Activated naive CD8-positive, alpha-beta T cell treated with anti-CD3 and anti-CD28 coated beads for 36 hours (primary cell): ENCODE results near the gene PRKACB. TPM values are rescaled to one million over a fixed set of nuclear protein-coding genes. Genes with fewer than 3 reads are reported as not detected.
A peak's percentile ranks its signal among the peaks of the same experiment; 100 is the strongest.

Experiments used
- DNase-seq: peaks from one replicate; pipeline ENCODE4 v3.0.0; 2021
- H3K27ac Mint-ChIP-seq: one replicate; pipeline ENCODE4 v1.8.0; 2022; ENCODE audit warnings: mild to moderate bottlenecking, moderate library complexity, mixed read lengths
- H3K27me3 Mint-ChIP-seq: one replicate; pipeline ENCODE4 v1.8.0; 2022; ENCODE audit warnings: mild to moderate bottlenecking, mixed read lengths
- H3K36me3 Mint-ChIP-seq: one replicate; pipeline ENCODE4 v1.8.0; 2021; ENCODE audit warnings: mild to moderate bottlenecking, mixed read lengths
- H3K4me1 Mint-ChIP-seq: one replicate; pipeline ENCODE4 v1.8.0; 2021; ENCODE audit warnings: mixed read lengths
- H3K4me3 Mint-ChIP-seq: one replicate; pipeline ENCODE4 v1.8.0; 2022; ENCODE audit warnings: mild to moderate bottlenecking, moderate library complexity, mixed read lengths
- H3K9me3 Mint-ChIP-seq: one replicate; pipeline ENCODE4 v1.8.0; 2022; ENCODE audit warnings: mixed read lengths
- total RNA-seq, 2 experiments: library from RNA; stranded (reverse); gene quantifications; one replicate each; pipeline ENCODE4 v1.2.3, GENCODE V29; 2021

The PRKACB gene
- total RNA-seq, 2 experiments from 2014 or later, result 43.2 to 49.7 TPM

GRCh38 chr1:84260852-84261518, 116.9 kb downstream of the PRKACB start:
- no peak for DNase-seq
- Mint-ChIP-seq H3K27ac (no peak overlapping the region), H3K36me3 (no peaks in the 10 kb centered on the region), H3K27me3 (no peaks in the 10 kb centered on the region), H3K4me3 (no peak overlapping the region), H3K9me3 (no peaks in the 10 kb centered on the region), H3K4me1 (no peaks in the 10 kb centered on the region)

- no peak for DNase-seq
Observed at GRCh38 chr1:84264961-84265360, 120.9 kb downstream of the PRKACB start.

GRCh38 chr1:84265867-84266266, 121.8 kb downstream of the PRKACB start:
- no peak for DNase-seq
- H3K27me3 Mint-ChIP-seq, result no peaks in the 10 kb centered on the region
- no peaks in the 10 kb centered on the region for H3K4me1 Mint-ChIP-seq
- no peaks in the 10 kb centered on the region for H3K36me3 Mint-ChIP-seq
- H3K27ac Mint-ChIP-seq, result no peak overlapping the region
- H3K4me3 Mint-ChIP-seq, result no peak overlapping the region
- no peaks in the 10 kb centered on the region for H3K9me3 Mint-ChIP-seq

More at GRCh38 chr1:84264961-84265360, 120.9 kb downstream of the PRKACB start:
- Mint-ChIP-seq H3K4me1 (no peaks in the 10 kb centered on the region), H3K36me3 (no peaks in the 10 kb centered on the region), H3K4me3 (no peak overlapping the region), H3K27ac (no peak overlapping the region), H3K9me3 (no peaks in the 10 kb centered on the region), H3K27me3 (no peaks in the 10 kb centered on the region)

GRCh38 chr1:84266748-84267147, 122.7 kb downstream of the PRKACB start:
- Mint-ChIP-seq H3K4me3 (no peak overlapping the region), H3K4me1 (peaks cover 6% of the 10 kb centered on the region), H3K27ac (no peak overlapping the region), H3K36me3 (no peaks in the 10 kb centered on the region), H3K9me3 (no peaks in the 10 kb centered on the region), H3K27me3 (no peaks in the 10 kb centered on the region)
- no peak for DNase-seq

GRCh38 chr1:84267476-84267875, 123.4 kb downstream of the PRKACB start:
- DNase-seq, result no peak
- H3K27me3 Mint-ChIP-seq, result no peaks in the 10 kb centered on the region
- peaks cover 6% of the 10 kb centered on the region for H3K4me1 Mint-ChIP-seq
- no peak overlapping the region for H3K27ac Mint-ChIP-seq
- no peak overlapping the region for H3K4me3 Mint-ChIP-seq
- H3K9me3 Mint-ChIP-seq, result no peaks in the 10 kb centered on the region
- no peaks in the 10 kb centered on the region for H3K36me3 Mint-ChIP-seq

GRCh38 chr1:84268346-84268745, 124.3 kb downstream of the PRKACB start:
- no peak overlapping the region for H3K27ac Mint-ChIP-seq
- no peak overlapping the region for H3K4me3 Mint-ChIP-seq
- no peaks in the 10 kb centered on the region for H3K27me3 Mint-ChIP-seq

GRCh38 chr1:84269306-84269705, 125.2 kb downstream of the PRKACB start:
- H3K9me3 Mint-ChIP-seq, result peaks cover 3% of the 10 kb centered on the region
- no peaks in the 10 kb centered on the region for H3K36me3 Mint-ChIP-seq
- H3K4me1 Mint-ChIP-seq, result peaks cover 6% of the 10 kb centered on the region
- H3K27ac Mint-ChIP-seq, result no peak overlapping the region
- no peaks in the 10 kb centered on the region for H3K27me3 Mint-ChIP-seq
- no peak for DNase-seq
- H3K4me3 Mint-ChIP-seq, result no peak overlapping the region

More at GRCh38 chr1:84268346-84268745, 124.3 kb downstream of the PRKACB start:
- H3K36me3 Mint-ChIP-seq, result no peaks in the 10 kb centered on the region
- no peak for DNase-seq
- H3K4me1 Mint-ChIP-seq, result peaks cover 6% of the 10 kb centered on the region
- peaks cover 3% of the 10 kb centered on the region for H3K9me3 Mint-ChIP-seq

- peaks cover 3% of the 10 kb centered on the region for H3K9me3 Mint-ChIP-seq
- no peaks in the 10 kb centered on the region for H3K36me3 Mint-ChIP-seq
- H3K4me1 Mint-ChIP-seq, result peaks cover 6% of the 10 kb centered on the region
- H3K4me3 Mint-ChIP-seq, result peak overlapping the region; percentile 1
- DNase-seq, result no peak
- H3K27me3 Mint-ChIP-seq, result no peaks in the 10 kb centered on the region
- H3K27ac Mint-ChIP-seq, result peak overlapping the region; percentile 6
Observed at GRCh38 chr1:84271441-84272151, 127.5 kb downstream of the PRKACB start.

- no peak for DNase-seq
- Mint-ChIP-seq H3K9me3 (peaks cover 3% of the 10 kb centered on the region), H3K27ac (no peak overlapping the region), H3K36me3 (no peaks in the 10 kb centered on the region), H3K4me3 (no peak overlapping the region), H3K27me3 (no peaks in the 10 kb centered on the region), H3K4me1 (peaks cover 6% of the 10 kb centered on the region)
Observed at GRCh38 chr1:84272401-84272800, 128.3 kb downstream of the PRKACB start.

- no peaks in the 10 kb centered on the region for H3K27me3 Mint-ChIP-seq
- no peak for DNase-seq
- peaks cover 3% of the 10 kb centered on the region for H3K9me3 Mint-ChIP-seq
- no peaks in the 10 kb centered on the region for H3K36me3 Mint-ChIP-seq
- no peak overlapping the region for H3K4me3 Mint-ChIP-seq
- no peak overlapping the region for H3K27ac Mint-ChIP-seq
- H3K4me1 Mint-ChIP-seq, result peaks cover 4% of the 10 kb centered on the region
Observed at GRCh38 chr1:84277343-84278059, 133.4 kb downstream of the PRKACB start.

- Mint-ChIP-seq H3K27ac (no peak overlapping the region), H3K4me1 (peaks cover 4% of the 10 kb centered on the region), H3K36me3 (no peaks in the 10 kb centered on the region), H3K27me3 (no peaks in the 10 kb centered on the region), H3K4me3 (no peak overlapping the region), H3K9me3 (no peaks in the 10 kb centered on the region)
- DNase-seq, result no peak
Observed at GRCh38 chr1:84278905-84279304, 134.8 kb downstream of the PRKACB start.

GRCh38 chr1:84280912-84281311, 136.8 kb downstream of the PRKACB start:
- H3K9me3 Mint-ChIP-seq, result peaks cover under 1% of the 10 kb centered on the region
- H3K27ac Mint-ChIP-seq, result no peak overlapping the region
- no peak for DNase-seq

GRCh38 chr1:84282780-84283333, 138.8 kb downstream of the PRKACB start:
- H3K27ac Mint-ChIP-seq, result no peak overlapping the region
- peaks cover 2% of the 10 kb centered on the region for H3K4me1 Mint-ChIP-seq
- no peak overlapping the region for H3K4me3 Mint-ChIP-seq
- no peak for DNase-seq
- H3K27me3 Mint-ChIP-seq, result no peaks in the 10 kb centered on the region
- peaks cover 13% of the 10 kb centered on the region for H3K36me3 Mint-ChIP-seq
- peaks cover 11% of the 10 kb centered on the region for H3K9me3 Mint-ChIP-seq

More at GRCh38 chr1:84280912-84281311, 136.8 kb downstream of the PRKACB start:
- Mint-ChIP-seq H3K27me3 (no peaks in the 10 kb centered on the region), H3K36me3 (no peaks in the 10 kb centered on the region), H3K4me1 (peaks cover 4% of the 10 kb centered on the region), H3K4me3 (no peak overlapping the region)

GRCh38 chr1:84283381-84283780, 139.3 kb downstream of the PRKACB start:
- Mint-ChIP-seq H3K9me3 (peaks cover 11% of the 10 kb centered on the region), H3K27ac (no peak overlapping the region), H3K4me1 (no peaks in the 10 kb centered on the region), H3K36me3 (peaks cover 13% of the 10 kb centered on the region), H3K4me3 (no peak overlapping the region), H3K27me3 (no peaks in the 10 kb centered on the region)
- DNase-seq, result no peak

- H3K4me1 Mint-ChIP-seq, result no peaks in the 10 kb centered on the region
- peaks cover 16% of the 10 kb centered on the region for H3K9me3 Mint-ChIP-seq
- H3K27ac Mint-ChIP-seq, result no peak overlapping the region
- peaks cover 13% of the 10 kb centered on the region for H3K36me3 Mint-ChIP-seq
- DNase-seq, result no peak
- no peaks in the 10 kb centered on the region for H3K27me3 Mint-ChIP-seq
- H3K4me3 Mint-ChIP-seq, result no peak overlapping the region
Observed at GRCh38 chr1:84286071-84286470, 142.0 kb downstream of the PRKACB start.
